ENCODE results near the gene CDK19.
A peak's percentile ranks its signal among the peaks of the same experiment; 100 is the strongest.

The CDK19 gene

DNA sequence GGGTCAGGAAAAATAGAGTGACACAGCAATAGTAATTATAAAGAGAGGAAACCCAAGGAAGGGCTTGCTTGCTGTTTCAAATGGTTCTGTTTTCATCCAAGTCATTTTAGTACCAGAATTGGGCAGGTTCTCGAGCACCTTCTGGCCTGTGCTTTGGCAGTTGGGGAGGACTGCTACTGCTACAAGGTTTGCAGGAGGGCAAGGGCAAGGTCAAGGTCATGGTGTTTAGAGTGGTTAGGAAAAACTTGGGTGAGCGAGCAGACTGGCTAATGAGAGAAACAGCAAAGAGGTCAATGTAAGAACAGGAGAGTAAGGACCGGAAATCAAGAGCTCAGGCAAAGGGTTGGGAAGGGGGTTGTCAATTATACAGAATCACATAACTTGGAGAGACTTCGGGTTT, 164.5 kb downstream of the CDK19 start:
- Histone ChIP-seq H3K36me3 (ENCODE audit: control insufficient read depth, insufficient read depth, low read length) (no peaks in the 10 kb centered on the region), H3K4me3 (ENCODE audit: low read depth, low read length) (no peak overlapping the region), H3K4me1 (ENCODE audit: control insufficient read depth, insufficient read depth, low read length) (no peaks in the 10 kb centered on the region), H3K9me3 (ENCODE audit: control insufficient read depth, insufficient read depth, low read length) (no peaks in the 10 kb centered on the region), H3K27me3 (ENCODE audit: control insufficient read depth, insufficient read depth, low read length) (no peaks in the 10 kb centered on the region), H3K9ac (ENCODE audit: low read depth, low read length) (no peak overlapping the region)

DNA sequence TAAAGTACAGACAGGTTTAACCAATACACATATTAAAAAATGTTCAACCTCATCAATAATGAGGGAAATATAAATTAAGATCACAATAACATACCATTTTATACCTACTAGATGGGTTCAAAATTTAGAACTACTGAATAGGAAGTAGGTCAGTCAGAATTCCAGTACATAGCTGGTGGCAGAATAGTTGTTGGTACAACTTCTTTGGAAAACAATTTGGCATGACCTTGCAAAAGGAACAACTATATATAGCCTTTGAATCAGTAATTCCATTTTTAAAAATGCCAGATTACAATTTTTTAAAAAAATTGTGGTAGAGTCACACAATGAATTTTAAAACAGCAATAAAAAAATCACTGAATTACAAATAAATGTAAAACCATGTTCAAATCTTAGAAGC, 165.6 kb downstream of the CDK19 start:
- H3K4me3 ChIP-seq (ENCODE audit: low read depth, low read length) = no peak overlapping the region
- H3K4me1 ChIP-seq (ENCODE audit: control insufficient read depth, insufficient read depth, low read length) = no peaks in the 10 kb centered on the region
- H3K9me3 ChIP-seq (ENCODE audit: control insufficient read depth, insufficient read depth, low read length) = no peaks in the 10 kb centered on the region
- no peak overlapping the region for H3K9ac ChIP-seq (ENCODE audit: low read depth, low read length)
- no peaks in the 10 kb centered on the region for H3K36me3 ChIP-seq (ENCODE audit: control insufficient read depth, insufficient read depth, low read length)
- no peaks in the 10 kb centered on the region for H3K27me3 ChIP-seq (ENCODE audit: control insufficient read depth, insufficient read depth, low read length)

DNA sequence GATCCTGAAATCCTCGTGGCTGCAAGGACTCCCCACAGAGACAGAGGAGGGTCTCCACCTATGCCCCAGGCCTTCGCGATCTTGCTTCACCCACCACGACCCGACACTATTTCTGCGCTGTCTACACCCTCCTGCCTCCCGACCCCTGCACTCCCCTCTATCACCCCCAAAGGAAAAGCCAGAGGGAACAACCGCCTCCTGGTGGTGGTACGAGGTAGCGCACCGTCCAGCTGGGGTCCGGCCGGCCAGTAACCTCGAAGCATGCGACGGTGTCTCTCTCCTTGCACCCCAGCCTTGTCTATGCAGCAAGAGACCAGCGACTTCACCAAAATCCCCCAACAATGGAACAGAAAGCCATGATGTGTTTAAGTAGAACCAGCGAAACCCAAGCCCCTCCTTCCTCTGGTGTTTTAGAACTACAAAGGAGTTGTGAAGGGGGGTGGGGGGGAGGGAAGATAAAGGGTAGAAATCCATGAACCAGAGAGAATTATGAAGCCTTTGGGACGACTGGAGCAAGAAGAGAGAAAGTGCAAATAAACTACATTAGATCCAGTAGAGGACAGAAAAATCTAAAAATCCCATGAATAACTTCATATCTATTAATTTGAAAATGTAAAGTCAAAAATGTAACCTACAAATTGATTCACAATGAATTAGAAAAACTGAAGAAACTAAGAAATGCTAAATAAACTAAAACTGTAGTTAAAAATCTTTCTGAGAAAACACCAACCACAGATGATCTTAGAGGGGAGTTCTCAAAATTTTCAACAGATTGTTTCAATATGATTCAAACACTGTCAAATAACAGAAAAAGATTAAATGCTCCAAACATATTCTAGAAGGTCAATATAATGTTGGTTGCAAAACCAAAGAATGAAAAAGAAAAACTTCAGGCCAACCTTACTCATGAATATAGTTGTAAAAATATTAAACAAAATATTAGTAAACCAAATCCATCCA, 168.0 kb downstream of the CDK19 start:
- Histone ChIP-seq H3K4me1 (ENCODE audit: control insufficient read depth, insufficient read depth, low read length) (no peaks in the 10 kb centered on the region), H3K27me3 (ENCODE audit: control insufficient read depth, insufficient read depth, low read length) (no peaks in the 10 kb centered on the region), H3K4me3 (ENCODE audit: low read depth, low read length) (peak overlapping the region; percentile 54), H3K9ac (ENCODE audit: low read depth, low read length) (no peak overlapping the region), H3K9me3 (ENCODE audit: control insufficient read depth, insufficient read depth, low read length) (no peaks in the 10 kb centered on the region), H3K36me3 (ENCODE audit: control insufficient read depth, insufficient read depth, low read length) (no peaks in the 10 kb centered on the region)

DNA sequence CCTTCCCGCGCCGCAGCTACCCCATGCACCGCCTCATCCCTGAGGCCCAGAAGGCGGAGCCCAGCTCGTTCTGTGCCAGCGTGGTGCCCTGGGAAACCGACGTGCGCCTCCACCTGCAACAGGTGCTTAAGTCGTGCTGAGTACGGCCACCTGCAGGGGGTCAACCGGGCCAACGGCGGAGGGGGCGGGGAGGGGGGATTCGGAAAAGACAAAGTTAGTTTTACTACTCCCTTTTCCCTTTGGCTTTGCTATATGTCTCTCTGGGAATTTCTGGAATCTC, 168.9 kb downstream of the CDK19 start:
- Histone ChIP-seq H3K4me3 (ENCODE audit: low read depth, low read length) (peak overlapping the region; percentile 54), H3K27me3 (ENCODE audit: control insufficient read depth, insufficient read depth, low read length) (no peaks in the 10 kb centered on the region), H3K4me1 (ENCODE audit: control insufficient read depth, insufficient read depth, low read length) (no peaks in the 10 kb centered on the region), H3K9ac (ENCODE audit: low read depth, low read length) (no peak overlapping the region), H3K9me3 (ENCODE audit: control insufficient read depth, insufficient read depth, low read length) (no peaks in the 10 kb centered on the region), H3K36me3 (ENCODE audit: control insufficient read depth, insufficient read depth, low read length) (no peaks in the 10 kb centered on the region)

DNA sequence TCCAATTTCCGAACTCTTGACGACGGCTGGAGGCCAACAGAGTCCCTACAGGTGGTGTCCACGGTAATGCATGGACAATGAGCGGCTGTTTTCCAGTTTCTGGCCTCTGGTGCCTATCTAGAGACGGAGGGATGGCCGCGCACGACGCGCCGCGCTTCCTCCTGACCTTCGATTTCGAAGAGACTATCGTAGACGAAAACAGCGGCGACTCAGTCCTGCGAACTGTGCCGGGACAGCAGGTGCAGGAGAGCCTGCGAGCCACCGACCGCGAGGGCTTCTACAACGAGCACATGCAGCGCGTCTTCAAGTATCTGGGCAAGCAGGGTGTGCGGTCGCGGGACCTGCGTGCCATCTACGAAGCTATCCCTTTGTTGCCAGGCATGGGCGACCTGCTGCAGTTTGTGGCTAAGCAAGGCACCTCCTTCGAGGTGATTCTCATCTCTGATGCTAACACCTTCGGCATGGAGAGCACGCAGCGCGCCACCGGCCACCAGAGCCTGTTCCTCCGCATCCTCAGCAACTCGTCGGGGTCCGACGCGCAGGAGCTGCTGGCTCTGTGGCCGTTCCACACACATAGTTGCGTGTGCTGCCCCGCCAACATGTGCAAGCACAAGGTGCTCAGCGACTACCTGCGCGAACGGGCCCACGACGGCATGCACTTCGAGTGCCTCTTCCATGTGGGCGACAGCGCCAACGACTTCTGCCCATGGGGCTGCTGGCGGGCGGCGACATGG, 169.4 kb downstream of the CDK19 start:
- Histone ChIP-seq H3K4me1 (ENCODE audit: control insufficient read depth, insufficient read depth, low read length) (no peaks in the 10 kb centered on the region), H3K27me3 (ENCODE audit: control insufficient read depth, insufficient read depth, low read length) (no peaks in the 10 kb centered on the region), H3K9me3 (ENCODE audit: control insufficient read depth, insufficient read depth, low read length) (no peaks in the 10 kb centered on the region), H3K4me3 (ENCODE audit: low read depth, low read length) (peak overlapping the region; percentile 54), H3K9ac (ENCODE audit: low read depth, low read length) (no peak overlapping the region), H3K36me3 (ENCODE audit: control insufficient read depth, insufficient read depth, low read length) (no peaks in the 10 kb centered on the region)

DNA sequence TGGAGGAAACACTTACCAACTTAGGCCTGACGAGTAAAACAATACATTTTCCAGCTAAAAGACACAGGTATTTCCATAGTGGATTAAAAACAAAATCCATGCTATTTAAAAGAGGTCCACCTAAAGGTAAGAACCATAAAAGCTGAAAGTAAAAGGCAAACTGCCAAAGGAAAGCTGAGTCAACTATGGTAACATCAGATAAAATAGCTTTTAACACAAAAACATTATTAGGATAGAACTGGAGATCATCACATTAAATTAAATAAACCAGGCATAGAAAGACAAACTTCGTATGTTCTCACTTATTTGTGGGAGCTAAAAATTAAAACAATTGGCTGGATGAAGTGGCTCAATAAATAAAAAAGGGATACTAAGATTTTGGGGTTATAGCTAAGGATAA, 172.1 kb downstream of the CDK19 start:
- H3K4me3 ChIP-seq (ENCODE audit: low read depth, low read length) = no peak overlapping the region
- H3K9me3 ChIP-seq (ENCODE audit: control insufficient read depth, insufficient read depth, low read length) = no peaks in the 10 kb centered on the region
- H3K36me3 ChIP-seq (ENCODE audit: control insufficient read depth, insufficient read depth, low read length) = no peaks in the 10 kb centered on the region
- H3K9ac ChIP-seq (ENCODE audit: low read depth, low read length) = no peak overlapping the region
- H3K4me1 ChIP-seq (ENCODE audit: control insufficient read depth, insufficient read depth, low read length) = no peaks in the 10 kb centered on the region
- H3K27me3 ChIP-seq (ENCODE audit: control insufficient read depth, insufficient read depth, low read length) = no peaks in the 10 kb centered on the region

DNA sequence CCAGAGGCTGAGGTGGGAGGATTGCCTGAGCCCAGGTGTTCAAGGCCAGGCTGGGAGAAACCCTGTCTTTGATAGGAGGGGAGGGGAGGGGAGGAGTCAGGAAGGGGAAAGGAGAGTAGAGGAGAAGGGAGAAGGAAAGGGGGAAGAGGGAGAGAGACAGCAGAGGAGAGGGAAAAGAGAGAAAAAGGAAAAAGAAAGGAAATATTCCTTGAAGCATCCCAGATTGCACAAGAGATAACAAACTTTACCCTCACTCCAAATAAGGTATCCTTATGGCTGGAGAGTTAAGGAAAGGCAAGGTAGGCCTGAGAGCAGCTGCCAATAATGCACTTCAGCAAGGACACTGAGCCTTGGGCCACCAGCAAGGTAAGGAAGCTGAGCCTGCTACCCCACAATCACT, 172.6 kb downstream of the CDK19 start:
- no peak overlapping the region for H3K9ac ChIP-seq (ENCODE audit: low read depth, low read length)
- H3K4me1 ChIP-seq (ENCODE audit: control insufficient read depth, insufficient read depth, low read length) = no peaks in the 10 kb centered on the region
- no peaks in the 10 kb centered on the region for H3K27me3 ChIP-seq (ENCODE audit: control insufficient read depth, insufficient read depth, low read length)
- no peaks in the 10 kb centered on the region for H3K9me3 ChIP-seq (ENCODE audit: control insufficient read depth, insufficient read depth, low read length)
- no peak overlapping the region for H3K4me3 ChIP-seq (ENCODE audit: low read depth, low read length)
- no peaks in the 10 kb centered on the region for H3K36me3 ChIP-seq (ENCODE audit: control insufficient read depth, insufficient read depth, low read length)

DNA sequence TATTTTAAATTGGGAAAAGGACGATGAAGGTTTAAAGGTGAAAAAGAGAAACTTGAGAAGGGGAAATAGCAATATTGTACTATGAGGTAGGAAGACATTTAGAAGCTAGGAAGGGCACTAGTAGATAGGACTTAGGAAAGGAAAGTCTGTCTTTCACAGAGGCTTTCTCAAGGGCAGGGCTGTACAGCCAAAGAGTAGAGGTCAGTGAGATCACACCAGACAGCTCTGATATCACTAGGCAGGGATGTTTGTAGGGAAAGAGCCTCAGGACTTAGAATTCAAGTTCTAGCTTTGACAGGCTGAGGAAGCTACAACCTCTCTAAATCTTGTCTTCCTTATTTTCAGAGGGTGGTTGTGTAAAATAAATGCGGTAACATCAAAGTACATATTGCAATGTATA, 178.5 kb downstream of the CDK19 start:
- Histone ChIP-seq H3K4me3 (ENCODE audit: low read depth, low read length) (no peak overlapping the region), H3K9ac (ENCODE audit: low read depth, low read length) (no peak overlapping the region), H3K36me3 (ENCODE audit: control insufficient read depth, insufficient read depth, low read length) (no peaks in the 10 kb centered on the region), H3K4me1 (ENCODE audit: control insufficient read depth, insufficient read depth, low read length) (no peaks in the 10 kb centered on the region), H3K27me3 (ENCODE audit: control insufficient read depth, insufficient read depth, low read length) (no peaks in the 10 kb centered on the region), H3K9me3 (ENCODE audit: control insufficient read depth, insufficient read depth, low read length) (no peaks in the 10 kb centered on the region)

DNA sequence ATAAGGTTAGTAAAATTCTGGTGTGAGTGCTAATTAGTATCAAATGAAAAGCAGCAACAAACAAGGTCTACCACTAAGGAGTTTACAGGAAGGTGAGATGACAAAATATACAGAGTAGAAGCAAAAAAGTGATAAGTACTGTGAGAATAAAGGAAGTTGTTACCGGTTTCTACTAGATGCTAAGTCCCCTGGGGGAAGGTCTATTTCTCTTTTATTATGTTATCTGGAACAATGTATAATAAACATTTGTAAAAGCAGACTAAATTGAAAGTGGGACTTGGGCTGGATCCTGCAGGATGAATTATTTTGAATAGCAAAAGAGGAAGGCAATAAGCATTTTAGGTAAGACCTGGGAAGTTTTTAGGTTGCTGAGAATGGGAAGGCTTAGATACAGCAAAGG, 180.2 kb downstream of the CDK19 start:
- H3K27me3 ChIP-seq (ENCODE audit: control insufficient read depth, insufficient read depth, low read length) = no peaks in the 10 kb centered on the region
- no peaks in the 10 kb centered on the region for H3K4me1 ChIP-seq (ENCODE audit: control insufficient read depth, insufficient read depth, low read length)
- H3K9ac ChIP-seq (ENCODE audit: low read depth, low read length) = no peak overlapping the region
- no peaks in the 10 kb centered on the region for H3K9me3 ChIP-seq (ENCODE audit: control insufficient read depth, insufficient read depth, low read length)
- no peaks in the 10 kb centered on the region for H3K36me3 ChIP-seq (ENCODE audit: control insufficient read depth, insufficient read depth, low read length)
- H3K4me3 ChIP-seq (ENCODE audit: low read depth, low read length) = no peak overlapping the region

DNA sequence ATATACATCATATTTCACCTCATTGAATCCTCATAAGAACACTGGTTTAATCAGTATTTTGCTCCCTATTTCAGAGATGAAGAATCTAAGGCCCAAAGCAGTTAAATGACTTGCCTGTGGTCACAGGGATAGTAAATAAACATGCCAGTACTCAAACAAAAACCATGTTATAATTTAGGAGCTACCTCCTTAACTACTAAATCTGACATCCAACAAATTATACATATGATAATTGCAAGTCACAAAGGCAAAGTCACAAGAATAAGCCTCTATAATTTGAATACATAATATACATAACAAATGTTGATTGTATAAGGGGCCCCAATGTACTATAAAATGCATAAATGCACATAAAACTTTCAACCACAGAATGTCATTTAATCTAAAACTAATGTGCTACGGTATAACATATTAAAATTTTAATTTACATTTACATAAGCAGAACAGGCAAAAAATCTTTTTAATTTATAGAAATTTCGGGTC, 181.5 kb downstream of the CDK19 start:
- Histone ChIP-seq H3K27me3 (ENCODE audit: control insufficient read depth, insufficient read depth, low read length) (no peaks in the 10 kb centered on the region), H3K4me3 (ENCODE audit: low read depth, low read length) (no peak overlapping the region), H3K4me1 (ENCODE audit: control insufficient read depth, insufficient read depth, low read length) (no peaks in the 10 kb centered on the region)

DNA sequence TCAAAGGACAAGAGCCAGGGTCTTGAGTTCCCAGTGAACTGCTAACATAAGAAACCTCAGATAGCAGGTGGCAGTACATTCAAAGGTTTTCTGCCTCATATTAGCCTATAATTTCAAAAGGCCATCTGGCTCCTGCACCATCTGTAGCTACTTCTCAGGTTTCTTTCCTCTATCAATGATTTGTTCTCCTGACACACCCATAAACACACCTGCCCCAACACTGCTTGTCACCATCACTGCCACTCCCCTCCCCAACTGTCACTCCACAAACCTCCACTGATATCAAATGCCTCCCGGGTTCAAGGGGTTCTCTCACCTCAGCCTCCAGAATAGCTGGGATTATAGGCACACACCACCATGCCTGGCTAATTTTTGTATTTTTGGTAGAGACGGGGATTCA, 186.1 kb downstream of the CDK19 start:
- Histone ChIP-seq H3K27me3 (ENCODE audit: control insufficient read depth, insufficient read depth, low read length) (no peaks in the 10 kb centered on the region), H3K4me1 (ENCODE audit: control insufficient read depth, insufficient read depth, low read length) (no peaks in the 10 kb centered on the region), H3K4me3 (ENCODE audit: low read depth, low read length) (no peak overlapping the region), H3K9ac (ENCODE audit: low read depth, low read length) (no peak overlapping the region), H3K36me3 (ENCODE audit: control insufficient read depth, insufficient read depth, low read length) (no peaks in the 10 kb centered on the region), H3K9me3 (ENCODE audit: control insufficient read depth, insufficient read depth, low read length) (no peaks in the 10 kb centered on the region)

More for the DNA sequence above, 181.5 kb downstream of the CDK19 start:
- Histone ChIP-seq H3K36me3 (ENCODE audit: control insufficient read depth, insufficient read depth, low read length) (no peaks in the 10 kb centered on the region), H3K9me3 (ENCODE audit: control insufficient read depth, insufficient read depth, low read length) (no peaks in the 10 kb centered on the region), H3K9ac (ENCODE audit: low read depth, low read length) (no peak overlapping the region)

DNA sequence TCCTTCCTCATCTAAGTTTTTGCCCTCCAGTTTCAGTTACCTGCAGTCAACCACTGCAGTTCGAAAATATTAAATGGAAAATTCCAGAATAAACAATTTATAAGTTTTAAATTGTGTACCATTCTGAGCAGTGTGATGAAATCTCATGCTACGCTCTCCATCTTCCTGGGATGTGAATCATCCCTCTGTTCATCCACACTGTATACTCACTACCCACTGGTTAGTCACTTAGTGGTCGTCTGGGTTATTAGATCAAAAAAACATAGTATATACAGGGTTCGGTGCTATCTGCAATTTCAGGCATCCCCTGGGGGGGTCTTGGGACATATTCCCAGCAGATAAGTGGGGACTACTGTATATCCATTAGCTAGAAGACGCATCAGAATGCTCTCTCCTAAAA, 186.9 kb downstream of the CDK19 start:
- Histone ChIP-seq H3K27me3 (ENCODE audit: control insufficient read depth, insufficient read depth, low read length) (no peaks in the 10 kb centered on the region), H3K9me3 (ENCODE audit: control insufficient read depth, insufficient read depth, low read length) (no peaks in the 10 kb centered on the region), H3K36me3 (ENCODE audit: control insufficient read depth, insufficient read depth, low read length) (no peaks in the 10 kb centered on the region), H3K4me1 (ENCODE audit: control insufficient read depth, insufficient read depth, low read length) (no peaks in the 10 kb centered on the region), H3K4me3 (ENCODE audit: low read depth, low read length) (no peak overlapping the region), H3K9ac (ENCODE audit: low read depth, low read length) (no peak overlapping the region)
